G401.6 (cell line): ENCODE measurements around the gene ANKRD63.

ENCODE experiments used
- FAIRE-seq: peaks from 2 replicates; lab custom pipeline; 2012; peaks lifted over from hg19 to GRCh38; lab: Jason Lieb, UNC

ANKRD63 gene

GRCh38 chr15:40277471-40277870, 5.4 kb downstream of the ANKRD63 start:
- no peak for FAIRE-seq

- no peak for FAIRE-seq
Measured at GRCh38 chr15:40276927-40277326, 5.9 kb downstream of the ANKRD63 start.

- no peak for FAIRE-seq
Measured at GRCh38 chr15:40275954-40276353, 6.9 kb downstream of the ANKRD63 start.

- FAIRE-seq: no peak
Measured at GRCh38 chr15:40275523-40275922, 7.3 kb downstream of the ANKRD63 start.

- FAIRE-seq: peak; percentile 92
Measured at GRCh38 chr15:40274350-40275274, 8.3 kb downstream of the ANKRD63 start.

- FAIRE-seq: no peak
Measured at GRCh38 chr15:40273428-40273827, 9.4 kb downstream of the ANKRD63 start.

GRCh38 chr15:40272485-40273056, 10.3 kb downstream of the ANKRD63 start:
- FAIRE-seq: no peak

GRCh38 chr15:40271685-40272484, 11.0 kb downstream of the ANKRD63 start:
- no peak for FAIRE-seq

- no peak for FAIRE-seq
Measured at GRCh38 chr15:40270246-40270995, 12.4 kb downstream of the ANKRD63 start.

- FAIRE-seq: no peak
Measured at GRCh38 chr15:40269604-40270003, 13.3 kb downstream of the ANKRD63 start.

GRCh38 chr15:40267670-40268069, 15.2 kb downstream of the ANKRD63 start:
- FAIRE-seq: no peak

- FAIRE-seq: no peak
Measured at GRCh38 chr15:40266828-40267304, 16.0 kb downstream of the ANKRD63 start.

- FAIRE-seq: no peak
Measured at GRCh38 chr15:40265875-40266274, 17.0 kb downstream of the ANKRD63 start.

- no peak for FAIRE-seq
Measured at GRCh38 chr15:40265355-40265754, 17.5 kb downstream of the ANKRD63 start.

GRCh38 chr15:40264321-40265153, 18.3 kb downstream of the ANKRD63 start:
- no peak for FAIRE-seq

- FAIRE-seq: no peak
Measured at GRCh38 chr15:40263024-40263754, 19.7 kb downstream of the ANKRD63 start.

- FAIRE-seq: no peak
Measured at GRCh38 chr15:40259021-40259420, 23.8 kb downstream of the ANKRD63 start.

- no peak for FAIRE-seq
Measured at GRCh38 chr15:40258544-40258943, 24.3 kb downstream of the ANKRD63 start.

GRCh38 chr15:40257656-40258450, 25.0 kb downstream of the ANKRD63 start:
- FAIRE-seq: no peak
